DMS79 treated with DMSO at 0.1 percent for 48 hours (cell line): ENCODE results near the gene CDK14.

Experiments used
- DNase-seq: peaks from one replicate; lab custom pipeline; 2025; lab: John Stamatoyannopoulos, UW

Gene CDK14

DNA sequence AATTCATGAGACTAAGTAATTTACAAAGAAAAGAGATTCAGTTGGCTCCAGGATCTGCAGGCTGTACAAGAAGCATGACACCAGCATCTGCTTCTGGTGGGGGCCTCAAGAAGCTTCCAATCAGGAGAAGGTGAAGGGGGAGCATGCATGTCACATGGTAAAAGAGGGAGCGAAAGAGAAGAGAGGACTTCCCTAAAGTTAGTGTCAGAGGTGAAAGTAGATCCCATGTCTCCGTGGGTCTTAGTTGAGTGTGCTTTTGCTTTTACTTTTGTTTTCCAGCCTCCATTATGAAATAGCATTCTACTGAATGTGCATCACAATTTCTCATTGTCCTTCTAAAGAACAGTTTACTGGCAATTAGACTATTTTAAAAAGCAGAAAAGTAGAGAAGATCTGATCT lies 454.6 kb downstream of the CDK14 start:
- no peak for DNase-seq

GRCh38 chr7:91051966-91052365 lies 455.8 kb downstream of the CDK14 start:
- DNase-seq = no peak

DNA sequence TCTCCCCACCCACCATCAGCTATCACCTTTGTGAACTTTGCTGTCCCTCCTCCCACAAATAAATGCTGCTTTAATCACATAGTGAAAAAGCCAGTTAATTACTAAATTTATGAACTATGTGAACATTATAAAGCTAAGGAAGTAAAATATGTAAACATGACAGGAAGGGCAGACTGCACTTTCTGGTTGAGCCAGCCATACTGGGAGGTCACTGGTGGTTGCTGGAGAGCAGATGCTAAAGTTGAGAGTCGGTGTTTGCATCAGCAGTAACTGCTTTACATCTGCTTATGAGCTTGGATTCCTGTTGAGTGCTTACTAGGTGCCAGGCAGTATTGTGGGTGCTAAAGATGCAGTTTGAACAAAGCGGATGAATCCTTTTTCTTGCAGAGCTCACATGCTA lies 458.3 kb downstream of the CDK14 start:
- DNase-seq = no peak

DNA sequence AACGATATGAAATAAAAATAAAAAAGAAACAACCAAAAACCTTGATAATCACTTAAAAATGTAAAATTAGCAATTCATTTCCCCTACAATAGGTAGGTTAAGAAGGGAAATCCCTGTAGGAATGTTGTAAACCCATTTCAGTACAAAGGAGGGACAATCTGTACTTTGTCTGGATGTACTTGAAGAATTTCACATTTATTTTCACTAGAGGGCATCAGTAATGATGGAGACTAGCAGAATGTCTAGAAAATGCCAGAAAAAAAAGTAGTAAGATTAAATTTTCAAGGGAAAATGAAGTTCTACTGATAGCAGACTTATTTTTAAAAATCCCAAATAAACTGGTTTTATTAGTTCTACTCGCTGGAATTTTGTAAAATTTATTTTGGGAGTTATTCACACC lies 459.1 kb downstream of the CDK14 start:
- no peak for DNase-seq

- DNase-seq = no peak
These were observed 466.6 kb downstream of the CDK14 start for GRCh38 chr7:91062713-91063112.

- no peak for DNase-seq
These were observed 467.9 kb downstream of the CDK14 start for GRCh38 chr7:91064052-91064451.

- no peak for DNase-seq
These were observed 468.8 kb downstream of the CDK14 start for GRCh38 chr7:91064938-91065337.

- DNase-seq = no peak
These were observed 470.5 kb downstream of the CDK14 start for GRCh38 chr7:91066627-91067026.

DNA sequence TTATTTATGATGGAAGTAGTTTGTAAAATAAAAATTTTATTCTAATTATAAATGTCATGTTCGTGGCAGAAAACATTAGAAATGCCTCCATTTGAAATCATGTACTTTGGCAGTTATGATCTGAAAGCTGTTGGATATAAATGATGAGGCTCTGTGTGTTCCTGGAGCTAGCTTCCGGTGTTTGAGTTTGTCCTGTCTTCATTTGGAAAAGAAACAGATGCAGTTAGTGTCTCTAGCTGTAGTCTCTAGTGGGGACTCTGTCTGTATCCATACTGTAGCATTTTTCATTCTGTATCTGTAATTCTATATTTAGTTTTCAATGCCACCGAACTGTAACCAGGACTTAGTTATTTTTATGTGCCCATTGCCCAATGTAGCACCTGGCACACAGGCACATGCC lies 471.1 kb downstream of the CDK14 start:
- DNase-seq = no peak

DNA sequence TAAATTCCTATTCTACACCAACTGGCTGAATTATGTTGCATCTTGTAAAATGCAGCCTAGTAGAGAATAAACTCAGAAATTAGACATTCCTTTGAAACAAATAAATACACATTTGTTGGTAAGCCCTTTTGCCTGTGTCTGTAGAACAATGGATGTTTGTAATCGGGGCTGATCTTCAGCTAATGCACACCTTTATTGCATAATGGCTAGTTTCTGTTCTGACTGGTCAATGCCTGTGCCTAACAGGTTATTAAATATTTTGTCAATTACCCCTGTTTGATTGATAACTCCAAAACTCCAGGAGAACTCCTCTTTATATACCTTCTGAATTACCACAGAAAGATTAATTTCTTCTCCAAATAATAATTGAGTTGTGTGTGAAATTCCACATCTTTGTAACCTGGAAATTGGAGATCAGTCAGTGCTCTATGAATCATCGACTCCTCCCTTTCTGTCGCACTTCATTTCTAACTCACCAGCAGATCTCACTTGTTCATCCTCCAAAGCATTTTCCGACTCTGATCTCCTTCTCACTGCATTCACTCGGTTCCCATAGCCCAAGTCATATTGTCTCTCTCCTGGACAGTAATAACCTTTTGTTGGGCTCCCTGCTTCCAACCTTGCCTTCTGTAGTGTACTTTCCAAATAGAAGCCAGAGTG lies 472.1 kb downstream of the CDK14 start:
- DNase-seq = no peak

- no peak for DNase-seq
These were observed 473.0 kb downstream of the CDK14 start for GRCh38 chr7:91069146-91069545.

DNA sequence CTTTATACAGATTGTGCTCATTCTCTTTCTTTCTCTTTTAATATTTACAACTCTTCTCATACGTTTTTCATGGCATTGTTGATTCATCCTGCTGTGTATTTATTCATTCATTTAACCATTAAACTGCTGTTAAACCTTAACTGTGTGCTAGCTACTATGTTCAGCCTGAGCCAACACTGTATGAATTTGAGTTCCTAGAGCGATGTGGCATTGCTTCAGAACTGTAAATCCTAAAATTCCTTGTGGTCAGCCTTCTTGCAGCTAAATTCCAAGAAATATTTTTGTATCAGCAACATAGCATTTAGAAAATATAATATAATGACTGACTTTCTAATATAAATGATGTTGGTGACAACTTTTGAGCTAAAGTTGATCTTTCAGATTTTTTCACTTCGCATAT lies 483.4 kb downstream of the CDK14 start:
- no peak for DNase-seq

GRCh38 chr7:91080351-91080750 lies 484.2 kb downstream of the CDK14 start:
- no peak for DNase-seq

DNA sequence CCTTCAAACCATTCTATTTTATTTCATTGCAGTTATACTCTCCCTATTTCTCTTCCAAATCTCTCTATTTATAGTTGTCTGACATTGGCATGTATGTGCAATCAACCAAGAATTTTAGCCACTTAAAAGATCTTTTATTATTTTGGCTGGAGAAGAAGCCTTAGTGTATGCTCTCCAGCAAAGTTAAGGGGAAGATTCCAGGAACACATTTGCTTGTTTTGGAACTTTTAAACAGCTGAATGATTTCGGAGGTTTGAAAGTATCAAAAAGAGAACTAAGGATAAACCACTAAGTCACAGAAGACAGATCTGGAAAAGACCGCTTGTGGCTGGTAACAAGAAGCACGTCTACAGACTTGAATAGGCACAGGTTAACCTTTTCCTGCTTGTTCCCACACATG lies 485.9 kb downstream of the CDK14 start:
- DNase-seq = no peak

GRCh38 chr7:91082852-91083495 lies 486.9 kb downstream of the CDK14 start:
- peak; percentile 31 for DNase-seq

- DNase-seq = no peak
These were observed 487.9 kb downstream of the CDK14 start for GRCh38 chr7:91083855-91084644.

DNA sequence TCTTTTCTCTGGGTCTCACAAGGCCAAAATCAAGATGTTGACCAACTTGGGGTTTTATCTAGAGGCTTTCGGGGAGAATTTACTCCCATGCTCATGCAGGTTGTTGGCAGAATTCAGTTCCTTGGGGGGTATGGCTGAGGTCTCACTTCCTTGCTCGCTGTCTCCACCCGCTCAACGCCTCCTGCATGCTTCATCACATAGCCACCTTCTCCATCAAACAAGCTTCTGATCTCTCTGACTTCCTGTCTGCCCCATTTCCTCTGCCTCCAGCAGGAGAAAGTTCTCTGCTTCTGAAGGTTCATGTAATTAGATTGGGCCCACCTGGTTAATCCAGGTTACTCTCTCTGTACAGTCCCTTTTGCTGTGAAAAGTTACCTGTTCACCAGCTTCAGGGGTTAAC lies 489.1 kb downstream of the CDK14 start:
- no peak for DNase-seq

DNA sequence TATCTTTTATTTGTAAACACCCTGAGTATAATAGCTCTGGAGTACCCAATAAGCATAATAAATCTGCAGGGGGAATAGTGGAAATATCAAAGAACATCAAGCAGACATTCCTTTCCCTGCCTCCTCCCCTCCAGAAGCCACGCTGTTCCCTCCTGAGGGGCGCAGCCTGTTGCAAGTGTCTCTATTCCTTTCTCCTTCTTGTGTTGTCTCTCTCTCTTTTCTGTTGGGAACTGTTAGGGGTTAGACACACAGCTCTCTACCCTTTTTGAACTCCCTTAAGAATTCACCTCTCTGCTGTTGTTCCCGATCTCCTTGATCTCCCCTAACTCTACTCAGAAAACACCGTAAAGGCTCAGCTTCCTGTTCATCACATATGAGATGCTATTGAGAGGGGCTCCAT lies 490.1 kb downstream of the CDK14 start:
- no peak for DNase-seq

DNA sequence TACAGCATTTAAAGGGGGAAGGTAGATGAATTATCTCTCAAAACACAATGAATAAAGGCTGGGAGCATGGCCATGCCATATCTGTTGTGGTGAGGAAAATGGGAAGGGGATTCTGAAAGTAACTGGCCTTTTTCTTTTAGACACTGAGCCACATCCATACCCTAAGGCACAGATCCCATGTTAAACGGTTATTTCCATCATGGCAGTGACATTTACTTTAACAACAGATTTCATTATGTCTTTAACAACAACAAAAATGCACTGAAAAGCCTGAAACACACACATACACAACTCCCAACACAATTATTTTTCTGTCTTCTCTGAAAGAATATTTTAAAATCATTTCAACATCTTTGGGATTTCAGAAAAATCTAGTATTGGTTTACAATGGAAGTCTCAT lies 492.0 kb downstream of the CDK14 start:
- no peak for DNase-seq

DNA sequence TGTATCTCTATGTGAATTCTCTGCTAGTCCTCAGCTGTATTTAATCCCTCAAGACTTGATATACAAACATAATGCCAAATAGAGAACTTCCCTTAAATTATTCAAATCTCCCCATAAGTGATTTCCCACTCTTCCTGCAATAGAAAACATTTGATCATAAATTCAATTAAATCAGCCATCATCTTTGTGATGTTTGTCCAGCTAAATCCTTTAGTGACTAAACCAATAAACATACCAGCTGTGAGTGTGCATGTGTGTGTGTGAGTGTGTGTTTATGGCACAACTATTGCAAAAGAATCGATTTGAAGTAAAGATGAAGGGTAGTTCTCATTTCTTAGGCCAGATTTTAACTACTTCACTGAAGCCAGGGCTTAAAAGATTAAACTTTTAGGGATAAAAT lies 492.6 kb downstream of the CDK14 start:
- DNase-seq = no peak

GRCh38 chr7:91089382-91089963 lies 493.4 kb downstream of the CDK14 start:
- peak; percentile 26 for DNase-seq

GRCh38 chr7:91090684-91091083 lies 494.6 kb downstream of the CDK14 start:
- no peak for DNase-seq

GRCh38 chr7:91091631-91092030 lies 495.5 kb downstream of the CDK14 start:
- no peak for DNase-seq
